ENCODE measurements around the gene TPP1.

DNA sequence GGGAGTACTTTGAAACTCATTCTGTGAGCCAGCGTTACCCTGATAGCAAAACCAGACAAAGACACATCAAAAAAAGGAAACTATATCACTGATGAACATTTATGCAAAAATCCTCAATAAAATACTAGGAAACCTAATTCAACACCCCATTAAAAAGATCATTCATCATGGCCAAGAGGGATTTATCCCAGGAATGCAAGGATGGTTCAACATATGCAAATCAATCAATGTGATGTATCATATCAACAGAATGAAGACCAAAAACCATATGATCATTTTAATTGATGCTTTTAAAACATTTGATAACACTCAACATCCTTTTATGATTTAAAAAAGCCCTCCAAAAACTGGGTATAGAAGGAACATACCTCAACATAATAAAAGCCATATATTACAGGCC is 35.6 kb downstream of the TPP1 start:
- TF ChIP-seq, protein P1, sequence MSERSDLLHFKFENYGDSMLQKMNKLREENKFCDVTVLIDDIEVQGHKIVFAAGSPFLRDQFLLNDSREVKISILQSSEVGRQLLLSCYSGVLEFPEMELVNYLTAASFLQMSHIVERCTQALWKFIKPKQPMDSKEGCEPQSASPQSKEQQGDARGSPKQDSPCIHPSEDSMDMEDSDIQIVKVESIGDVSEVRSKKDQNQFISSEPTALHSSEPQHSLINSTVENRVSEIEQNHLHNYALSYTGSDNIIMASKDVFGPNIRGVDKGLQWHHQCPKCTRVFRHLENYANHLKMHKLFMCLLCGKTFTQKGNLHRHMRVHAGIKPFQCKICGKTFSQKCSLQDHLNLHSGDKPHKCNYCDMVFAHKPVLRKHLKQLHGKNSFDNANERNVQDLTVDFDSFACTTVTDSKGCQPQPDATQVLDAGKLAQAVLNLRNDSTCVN (CRISPR knock-in tag; IDR thresholded peaks at IDR 0.05; ENCODE audit: borderline replicate concordance), result no peak
- TF ChIP-seq, protein P2, sequence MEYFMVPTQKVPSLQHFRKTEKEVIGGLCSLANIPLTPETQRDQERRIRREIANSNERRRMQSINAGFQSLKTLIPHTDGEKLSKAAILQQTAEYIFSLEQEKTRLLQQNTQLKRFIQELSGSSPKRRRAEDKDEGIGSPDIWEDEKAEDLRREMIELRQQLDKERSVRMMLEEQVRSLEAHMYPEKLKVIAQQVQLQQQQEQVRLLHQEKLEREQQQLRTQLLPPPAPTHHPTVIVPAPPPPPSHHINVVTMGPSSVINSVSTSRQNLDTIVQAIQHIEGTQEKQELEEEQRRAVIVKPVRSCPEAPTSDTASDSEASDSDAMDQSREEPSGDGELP (IDR thresholded peaks at IDR 0.05; ENCODE audit: borderline replicate concordance, low read depth), result no peak
- TF ChIP-seq, protein P3, sequence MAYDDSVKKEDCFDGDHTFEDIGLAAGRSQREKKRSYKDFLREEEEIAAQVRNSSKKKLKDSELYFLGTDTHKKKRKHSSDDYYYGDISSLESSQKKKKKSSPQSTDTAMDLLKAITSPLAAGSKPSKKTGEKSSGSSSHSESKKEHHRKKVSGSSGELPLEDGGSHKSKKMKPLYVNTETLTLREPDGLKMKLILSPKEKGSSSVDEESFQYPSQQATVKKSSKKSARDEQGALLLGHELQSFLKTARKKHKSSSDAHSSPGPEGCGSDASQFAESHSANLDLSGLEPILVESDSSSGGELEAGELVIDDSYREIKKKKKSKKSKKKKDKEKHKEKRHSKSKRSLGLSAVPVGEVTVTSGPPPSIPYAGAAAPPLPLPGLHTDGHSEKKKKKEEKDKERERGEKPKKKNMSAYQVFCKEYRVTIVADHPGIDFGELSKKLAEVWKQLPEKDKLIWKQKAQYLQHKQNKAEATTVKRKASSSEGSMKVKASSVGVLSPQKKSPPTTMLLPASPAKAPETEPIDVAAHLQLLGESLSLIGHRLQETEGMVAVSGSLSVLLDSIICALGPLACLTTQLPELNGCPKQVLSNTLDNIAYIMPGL (CRISPR knock-in tag; IDR thresholded peaks at IDR 0.05; ENCODE audit: borderline replicate concordance in 1 of 2, low read depth in 1 of 2), result no peak
- TF ChIP-seq MAFK (conservative IDR thresholded peaks at IDR 0.05 in 1 of 2, IDR thresholded peaks at IDR 0.05 in 1 of 2; ENCODE audit: low read length in 2 of 2), result no peak
- no peak for TF ChIP-seq ATM (IDR thresholded peaks at IDR 0.05; ENCODE audit: borderline replicate concordance)
- TF ChIP-seq TAF1 (CRISPR knock-in tag; IDR thresholded peaks at IDR 0.05), result no peak
- no peak for TF ChIP-seq MLX (CRISPR knock-in tag; IDR thresholded peaks at IDR 0.05)
- no peak for TF ChIP-seq ZFP62 (CRISPR knock-in tag; IDR thresholded peaks at IDR 0.05)
- no peak for TF ChIP-seq ZNF468 (CRISPR knock-in tag; IDR thresholded peaks at IDR 0.05)
- no peak for TF ChIP-seq ZMAT3 (CRISPR knock-in tag; conservative IDR thresholded peaks at IDR 0.05)
- no peak for TF ChIP-seq ZFX (CRISPR knock-in tag; IDR thresholded peaks at IDR 0.05; ENCODE audit: low read depth)
- TF ChIP-seq PLSCR1 (CRISPR knock-in tag; IDR thresholded peaks at IDR 0.05; ENCODE audit: borderline replicate concordance), result no peak

Data from HepG2 (cell line).